SIG-M5 treated with dmso at 0.1 percent for 504 hours (cell line): Measurements from ENCODE around the gene TANC2.
A peak's percentile ranks its signal among the peaks of the same experiment; 100 is the strongest.

Experiments
- DNase-seq: peaks from one replicate; lab custom pipeline; 2025; ENCODE audit not compliant: unreplicated experiment; lab: John Stamatoyannopoulos, UW

The TANC2 gene

GRCh38 chr17:62965686-62966425 is at the start of gene TANC2:
TSS of gene TANC2 (plus strand) at chr17:62966235. CDS start at chr17:63009560, 43,325 bp downstream.
- peak; percentile 91 for DNase-seq

GRCh38 chr17:62916684-62917571 is 49.1 kb upstream of the TANC2 start:
- no peak for DNase-seq

GRCh38 chr17:62919388-62919787 is 46.6 kb upstream of the TANC2 start:
- DNase-seq, result no peak

GRCh38 chr17:62920300-62920699 is 45.7 kb upstream of the TANC2 start:
- DNase-seq, result no peak

DNA sequence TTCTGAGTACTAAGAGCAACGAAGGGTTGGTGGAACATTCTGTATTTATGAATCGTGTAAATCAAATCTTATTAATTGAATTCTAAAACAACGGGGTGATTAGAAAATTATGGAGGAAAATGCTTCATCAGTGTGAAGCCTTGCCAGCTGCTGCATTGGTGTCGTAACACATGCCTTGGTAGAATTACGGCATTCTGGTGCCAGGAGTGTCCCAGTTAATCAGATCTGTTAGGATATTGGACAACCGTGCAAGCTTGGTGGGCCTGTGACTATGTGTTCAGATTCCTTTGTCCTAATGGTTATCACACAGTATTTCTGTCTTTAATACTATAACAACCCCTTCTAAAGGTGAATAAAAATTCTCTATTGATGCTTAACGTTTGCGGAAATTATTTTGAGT is 44.2 kb upstream of the TANC2 start:
- no peak for DNase-seq

DNA sequence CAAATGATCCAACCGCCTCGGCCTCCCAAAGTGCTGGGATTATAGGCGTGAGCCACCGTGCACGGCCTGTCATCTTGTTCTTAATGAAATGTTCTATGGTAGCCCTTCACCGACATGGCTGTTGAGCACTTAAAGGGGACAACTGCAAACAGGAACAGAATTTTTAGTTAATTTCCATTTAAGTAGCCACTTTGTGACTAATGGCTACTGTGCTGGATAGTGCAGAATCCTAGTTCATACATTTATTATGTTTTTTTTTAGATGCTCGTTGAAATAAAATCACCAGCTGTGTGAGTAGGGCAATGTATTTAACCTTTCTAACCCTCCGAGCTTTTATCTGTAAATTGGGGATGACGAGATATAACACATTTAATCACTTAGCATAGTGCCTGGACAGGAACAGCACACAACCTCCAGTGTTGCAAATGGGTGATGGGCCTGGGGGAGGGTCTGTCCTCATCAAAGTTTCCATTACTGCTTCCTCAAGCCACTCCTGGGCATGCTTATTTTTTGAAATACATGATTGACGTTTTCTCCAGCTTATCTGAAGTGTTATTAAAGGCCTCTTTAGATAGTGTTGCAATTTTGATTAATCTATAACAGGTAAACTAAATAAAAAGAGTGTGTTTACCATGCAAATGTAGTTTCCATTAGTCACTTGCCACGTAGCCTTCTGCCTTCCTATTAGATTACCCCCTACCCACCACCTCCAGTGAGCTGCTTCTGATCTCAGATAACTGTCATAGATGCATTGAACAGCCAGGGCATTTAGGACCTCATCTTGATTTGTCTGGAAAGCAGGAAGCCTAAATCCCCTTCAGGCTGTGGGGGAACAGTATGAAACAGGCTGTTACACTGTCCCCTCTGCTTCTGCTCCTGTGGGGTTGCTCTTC is 42.5 kb upstream of the TANC2 start:
- DNase-seq, result no peak

DNA sequence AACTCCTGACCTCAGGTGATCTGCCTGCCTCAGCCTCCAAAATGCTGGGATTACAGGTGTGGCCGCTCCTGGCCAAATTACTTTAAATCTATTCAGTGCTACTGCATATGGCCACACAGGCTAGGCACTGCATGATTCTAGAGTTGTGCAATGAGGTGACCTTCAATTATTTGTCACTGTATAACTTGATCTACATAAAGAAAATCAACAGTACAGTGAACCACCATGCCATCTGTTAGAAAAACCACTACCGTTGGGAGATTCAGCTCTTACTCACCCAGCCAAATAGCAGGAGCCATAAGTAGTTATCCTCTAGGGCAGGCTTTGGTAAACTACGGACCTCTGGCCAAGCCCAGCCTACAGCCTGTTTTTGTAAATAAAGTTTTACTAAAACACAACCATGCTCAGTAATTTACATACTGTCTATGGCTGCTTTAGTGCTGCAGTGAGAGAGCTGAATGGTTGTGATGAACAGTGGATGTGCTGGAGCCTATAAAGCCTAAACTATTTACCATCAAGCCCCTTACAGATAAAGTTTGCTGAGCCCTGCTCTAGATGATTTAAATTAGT is 40.7 kb upstream of the TANC2 start:
- no peak for DNase-seq

GRCh38 chr17:62927083-62927482 is 39.0 kb upstream of the TANC2 start:
- no peak for DNase-seq

GRCh38 chr17:62929320-62929719 is 36.7 kb upstream of the TANC2 start:
- DNase-seq, result no peak

DNA sequence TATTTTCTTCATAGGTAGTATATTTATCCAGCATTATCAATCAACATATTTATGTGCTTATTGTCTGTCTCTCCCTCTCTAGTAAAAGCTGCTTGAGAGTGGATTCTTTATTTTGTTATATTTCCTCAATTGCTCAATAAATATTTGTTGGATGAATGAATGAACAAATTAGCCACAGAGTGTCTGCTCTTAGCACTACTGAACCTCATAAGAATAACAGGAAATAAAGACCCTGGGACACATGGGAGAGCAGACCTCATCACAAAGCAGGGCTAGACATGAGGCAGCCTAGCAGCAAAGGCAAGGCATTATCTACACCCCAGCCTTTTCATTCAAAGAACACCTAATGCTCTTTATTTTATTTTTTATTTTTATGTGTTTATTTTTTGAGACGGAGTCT is 34.9 kb upstream of the TANC2 start:
- no peak for DNase-seq

DNA sequence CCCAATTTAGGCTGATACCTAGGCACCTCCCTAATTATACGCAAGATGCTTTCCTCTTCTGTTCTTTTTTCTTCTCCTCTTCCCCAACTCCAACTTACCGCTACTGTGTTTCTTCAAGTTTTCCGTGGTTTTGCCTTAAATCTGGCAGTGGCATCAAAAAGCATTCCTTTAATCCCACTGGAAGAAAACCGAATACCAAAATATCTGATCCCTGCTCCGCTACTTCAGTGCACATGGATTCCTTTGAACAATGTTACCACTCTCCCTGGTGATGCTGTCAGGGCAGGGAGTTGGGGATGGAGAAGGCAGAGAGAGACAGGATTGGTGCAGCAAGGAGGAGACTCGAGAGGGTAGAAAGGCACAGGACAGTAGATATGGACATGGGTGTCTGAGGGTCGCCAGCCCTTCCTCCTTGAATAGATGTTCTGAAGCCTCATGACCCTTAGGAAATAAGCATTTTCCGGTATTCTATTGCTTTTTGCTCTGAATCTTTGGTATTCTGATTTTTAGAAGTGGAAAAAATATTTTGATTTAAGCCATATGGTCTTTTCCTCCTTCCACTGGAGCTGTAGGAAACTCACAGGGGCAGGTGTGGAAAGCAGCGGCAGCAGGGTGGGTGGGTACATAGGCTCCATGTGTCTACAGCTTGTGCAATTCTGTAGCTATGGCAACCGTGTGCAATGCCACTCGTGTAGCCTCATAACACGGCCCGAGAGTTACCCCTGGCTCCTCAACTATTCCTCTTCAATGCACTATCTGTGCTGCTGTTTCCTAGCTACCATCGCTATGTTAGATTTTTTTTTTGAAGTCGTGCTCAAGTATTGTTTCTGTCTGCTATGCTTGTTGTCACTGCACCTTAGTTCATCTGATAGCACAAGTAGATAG is 32.3 kb upstream of the TANC2 start:
- DNase-seq, result peak; percentile 25

GRCh38 chr17:62935098-62935497 is 30.9 kb upstream of the TANC2 start:
- DNase-seq, result no peak

- DNase-seq, result no peak
Observed at GRCh38 chr17:62935523-62935922, 30.5 kb upstream of the TANC2 start.

DNA sequence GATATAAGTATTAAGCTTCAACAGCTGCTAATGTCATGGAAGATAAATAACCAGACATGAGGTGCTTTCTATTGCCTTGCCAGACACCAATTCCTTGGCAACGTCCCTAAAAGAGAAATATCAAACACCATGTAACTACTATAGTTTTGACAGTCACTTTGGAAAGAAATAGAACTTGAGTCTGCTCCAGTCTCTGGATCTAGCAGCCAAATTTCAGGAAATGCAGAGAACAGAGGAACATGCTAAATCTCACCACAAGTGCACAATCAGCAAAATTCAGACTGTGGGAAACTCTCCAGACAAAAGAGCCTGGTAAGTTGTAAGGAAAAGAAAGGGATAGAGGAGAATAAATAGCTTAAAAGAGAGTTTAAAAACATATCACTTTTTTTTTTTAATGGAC is 28.4 kb upstream of the TANC2 start:
- no peak for DNase-seq

GRCh38 chr17:62941358-62941991 is 24.6 kb upstream of the TANC2 start:
- no peak for DNase-seq

DNA sequence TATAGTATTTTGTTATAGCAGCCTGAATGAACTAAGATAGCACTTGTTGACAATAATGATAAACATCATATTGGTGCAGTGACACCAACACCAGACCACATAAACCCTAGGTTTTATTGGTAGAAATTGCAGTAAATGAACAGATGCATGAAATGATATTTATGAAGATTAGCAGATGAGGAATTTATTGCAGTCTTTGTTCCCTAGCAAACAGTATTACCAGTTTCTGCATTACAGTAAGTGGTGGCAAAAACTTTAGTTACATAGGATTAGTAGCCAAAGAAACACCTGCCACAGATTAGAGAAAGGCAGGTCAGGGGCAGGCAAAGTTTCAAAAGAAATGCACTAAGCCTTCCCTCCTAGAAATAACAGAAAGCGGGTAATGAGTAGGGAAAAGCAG is 17.7 kb upstream of the TANC2 start:
- no peak for DNase-seq

DNA sequence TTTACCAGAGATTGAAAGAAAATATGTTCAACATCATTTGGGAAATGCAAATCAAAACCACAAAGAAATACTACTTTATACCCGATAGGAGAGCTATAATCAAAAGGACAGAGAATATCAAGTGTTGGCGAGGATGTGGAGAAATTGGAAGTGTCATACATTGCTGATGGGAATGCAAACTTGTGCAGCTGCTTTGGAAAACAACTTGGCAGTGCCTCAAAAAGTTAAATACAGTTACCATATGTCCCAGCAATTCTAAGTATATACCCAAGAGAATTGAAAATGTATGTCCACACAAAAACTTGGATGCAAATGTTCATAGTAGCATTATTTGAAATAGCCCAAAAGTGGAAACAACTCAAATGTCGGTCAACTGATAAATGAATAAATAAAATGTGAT is 17.0 kb upstream of the TANC2 start:
- no peak for DNase-seq

DNA sequence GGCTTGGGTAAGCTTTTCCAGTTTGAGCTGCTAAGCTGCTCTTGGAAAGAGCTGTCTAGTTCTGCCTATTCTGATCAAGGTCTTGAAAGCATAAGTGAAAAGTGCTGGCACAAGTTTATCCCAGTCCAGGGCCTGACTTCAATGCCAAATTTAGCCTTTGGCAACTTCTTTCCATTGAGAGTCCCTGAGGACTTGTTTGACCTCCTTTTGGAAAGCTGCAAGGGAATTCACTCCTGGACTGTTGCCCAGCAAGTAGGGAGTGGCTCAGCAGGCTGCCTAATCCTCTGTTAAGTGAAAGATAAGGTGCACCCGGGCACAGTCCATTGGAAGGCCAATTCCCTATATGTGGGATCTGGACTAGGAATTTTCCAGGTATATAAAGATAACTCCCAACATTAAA is 16.0 kb upstream of the TANC2 start:
- peak; percentile 59 for DNase-seq

- peak; percentile 10 for DNase-seq
Observed at GRCh38 chr17:62955841-62956352, 10.1 kb upstream of the TANC2 start.
